Measurements from ENCODE around the gene THADA. TPM values are rescaled to one million over a fixed set of nuclear protein-coding genes. Genes with fewer than 3 reads are reported as not detected.

Gene THADA
- total RNA-seq, 4 donors from 2014 or later, result 26.2 to 58.3 (median 29.7) TPM

- H3K27me3 ChIP-seq, result no peaks in the 10 kb centered on the region
- peaks cover 65% of the 10 kb centered on the region for H3K36me3 ChIP-seq
- no peak for TF ChIP-seq CTCF (IDR thresholded peaks at IDR 0.05)
- no peak for TF ChIP-seq EP300 (IDR thresholded peaks at IDR 0.05)
- TF ChIP-seq POLR2A (IDR thresholded peaks at IDR 0.05), result no peak
- no peak for TF ChIP-seq POLR2AphosphoS5 (IDR thresholded peaks at IDR 0.05)
- 96% methylated on average over 1 of the region's 1 CpG for WGBS
- H3K4me3 ChIP-seq, result no peak overlapping the region
- H3K9me3 ChIP-seq, result no peaks in the 10 kb centered on the region
- no peaks in the 10 kb centered on the region for H3K4me1 ChIP-seq
- H3K27ac ChIP-seq, result no peak overlapping the region
- no peak for DNase-seq (ENCODE audit: low spot score in 2 of 2)
These were observed 27.6 kb downstream of the THADA start for GRCh38 chr2:43568228-43568627.

- Histone ChIP-seq H3K27me3 (no peaks in the 10 kb centered on the region), H3K4me3 (no peak overlapping the region), H3K9me3 (no peaks in the 10 kb centered on the region), H3K36me3 (peaks cover 62% of the 10 kb centered on the region), H3K4me1 (no peaks in the 10 kb centered on the region), H3K27ac (no peak overlapping the region)
- no peak for TF ChIP-seq EP300 (IDR thresholded peaks at IDR 0.05)
- TF ChIP-seq CTCF (IDR thresholded peaks at IDR 0.05), result no peak
- TF ChIP-seq POLR2A (IDR thresholded peaks at IDR 0.05), result no peak
- TF ChIP-seq POLR2AphosphoS5 (IDR thresholded peaks at IDR 0.05), result no peak
- DNase-seq (ENCODE audit: low spot score in 2 of 2), result no peak
These were observed 29.4 kb downstream of the THADA start for GRCh38 chr2:43566461-43566729.

- WGBS, result 94% methylated on average over 2 of the region's 2 CpGs
- no peak overlapping the region for H3K4me3 ChIP-seq
- H3K36me3 ChIP-seq, result peaks cover 51% of the 10 kb centered on the region
- no peak for TF ChIP-seq CTCF (IDR thresholded peaks at IDR 0.05)
- TF ChIP-seq POLR2AphosphoS5 (IDR thresholded peaks at IDR 0.05), result no peak
- H3K9me3 ChIP-seq, result no peaks in the 10 kb centered on the region
- H3K4me1 ChIP-seq, result no peaks in the 10 kb centered on the region
- DNase-seq (ENCODE audit: low spot score in 2 of 2), result no peak
- no peaks in the 10 kb centered on the region for H3K27me3 ChIP-seq
- H3K27ac ChIP-seq, result no peak overlapping the region
These were observed 32.2 kb downstream of the THADA start for GRCh38 chr2:43563679-43564078.

- H3K4me3 ChIP-seq, result no peak overlapping the region
- DNase-seq (ENCODE audit: low spot score in 2 of 2), result no peak
- peaks cover 71% of the 10 kb centered on the region for H3K36me3 ChIP-seq
- no peak overlapping the region for H3K27ac ChIP-seq
- no peaks in the 10 kb centered on the region for H3K4me1 ChIP-seq
- no peaks in the 10 kb centered on the region for H3K9me3 ChIP-seq
- 76% methylated on average over 2 of the region's 2 CpGs for WGBS
- no peak for TF ChIP-seq CTCF (IDR thresholded peaks at IDR 0.05)
- TF ChIP-seq EP300 (IDR thresholded peaks at IDR 0.05), result no peak
- no peak for TF ChIP-seq POLR2A (IDR thresholded peaks at IDR 0.05)
- TF ChIP-seq POLR2AphosphoS5 (IDR thresholded peaks at IDR 0.05), result no peak
- H3K27me3 ChIP-seq, result no peaks in the 10 kb centered on the region
These were observed 35.6 kb downstream of the THADA start for GRCh38 chr2:43560231-43560547.

- Histone ChIP-seq H3K4me1 (no peaks in the 10 kb centered on the region), H3K9me3 (no peaks in the 10 kb centered on the region), H3K36me3 (peaks cover 72% of the 10 kb centered on the region), H3K4me3 (no peak overlapping the region), H3K27me3 (no peaks in the 10 kb centered on the region), H3K27ac (no peak overlapping the region)
- no peak for TF ChIP-seq POLR2AphosphoS5 (IDR thresholded peaks at IDR 0.05)
- TF ChIP-seq EP300 (IDR thresholded peaks at IDR 0.05), result no peak
- TF ChIP-seq POLR2A (IDR thresholded peaks at IDR 0.05), result no peak
- TF ChIP-seq CTCF (IDR thresholded peaks at IDR 0.05), result no peak
- WGBS, result 90% methylated on average over 4 of the region's 4 CpGs
- no peak for DNase-seq (ENCODE audit: low spot score in 2 of 2)
These were observed 36.2 kb downstream of the THADA start for GRCh38 chr2:43559391-43560230.

All from suprapubic skin (tissue), 4 donors.